Sigmoid colon (tissue), 3 donors: ENCODE measurements around the gene ZNHIT1.

Experiments
- CTCF ChIP-seq, 4 experiments: fragments of 450-650 bp in 3 of 4; fragments of 200-600 bp in 1 of 4; IDR thresholded peaks; one replicate each; pipeline ENCODE4 v1.5.1; 2016 to 2019; ENCODE audit warnings: antibody characterized with exemption in 4 of 4, mild to moderate bottlenecking in 3 of 4, moderate library complexity in 2 of 4
- POLR2A ChIP-seq, 2 donors: fragments of 450-650 bp; IDR thresholded peaks; one replicate each; pipeline ENCODE4 v1.6.1; 2016; ENCODE audit warnings: antibody characterized with exemption in 2 of 2, mild to moderate bottlenecking in 2 of 2, moderate library complexity in 2 of 2

- TF ChIP-seq CTCF (IDR thresholded peaks at IDR 0.05) = no peak
- no peak for TF ChIP-seq POLR2A (IDR thresholded peaks at IDR 0.05)
Measured at GRCh38 chr7:101186844-101187428, 31.0 kb upstream of the ZNHIT1 start.
